Measurements from ENCODE around the gene TRIM34. TPM values are rescaled to one million over a fixed set of nuclear protein-coding genes. Genes with fewer than 3 reads are reported as not detected.
"Not testable (repeated sequence)": the region's sequence is repeated elsewhere in the genome, so short reads cannot be mapped to it uniquely, and the experiment has no call there.

Gene TRIM34
- polyA plus RNA-seq (ENCODE audit: insufficient read length): 4.1 TPM

GRCh38 chr11:5624489-5625279, at the start of gene TRIM34:
Gene TRIM34 (plus strand): TSS chr11:5625001. CDS start chr11:5632332, 7,331 bp downstream.
- DNase-seq: peak; percentile 79

DNA sequence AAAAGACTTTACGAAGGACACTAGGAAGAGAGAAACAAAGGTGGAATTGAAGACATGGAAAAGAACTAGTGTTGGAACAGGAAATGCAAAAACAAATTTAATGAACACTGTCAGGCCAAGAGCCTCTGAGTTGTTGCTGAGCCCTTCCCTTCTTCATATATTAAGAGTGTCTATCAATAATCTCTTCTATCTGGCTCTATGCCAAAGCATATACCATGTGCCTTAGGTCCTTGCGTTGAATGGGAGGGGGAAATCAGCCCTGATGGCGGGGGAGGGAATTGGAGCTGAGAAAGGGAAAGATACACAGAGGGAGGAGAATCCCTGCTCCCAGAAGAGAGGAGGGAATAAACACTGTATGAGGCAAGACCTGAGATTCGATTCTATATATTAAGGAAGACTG, 49.6 kb upstream of the TRIM34 start:
- DNase-seq: no peak

DNA sequence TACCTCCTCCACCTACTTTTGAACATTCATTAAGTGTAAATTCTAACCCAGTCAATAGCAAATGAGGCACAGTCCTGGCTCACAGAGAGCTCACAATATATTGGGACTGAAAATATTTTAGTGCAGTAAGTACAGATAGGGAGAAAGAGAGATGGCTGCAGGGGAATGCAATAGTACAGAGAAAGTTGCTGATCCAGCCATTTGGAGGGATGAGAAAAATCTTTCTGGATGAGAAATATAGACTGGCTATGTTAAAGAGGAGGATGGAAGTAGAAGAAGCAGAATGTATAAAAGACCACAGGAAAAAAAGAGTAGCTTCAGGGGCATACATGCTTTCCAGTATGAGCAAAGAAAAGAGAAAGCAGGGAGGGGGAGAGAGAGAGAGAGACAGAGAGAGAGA, 47.7 kb upstream of the TRIM34 start:
- no peak for DNase-seq

- no peak for DNase-seq
Measured at GRCh38 chr11:5580577-5580976, 44.2 kb upstream of the TRIM34 start, which contains the start of gene OR52B6. Gene OR52B6 (plus strand): TSS chr11:5580877. CDS start chr11:5580877, 0 bp downstream.

DNA sequence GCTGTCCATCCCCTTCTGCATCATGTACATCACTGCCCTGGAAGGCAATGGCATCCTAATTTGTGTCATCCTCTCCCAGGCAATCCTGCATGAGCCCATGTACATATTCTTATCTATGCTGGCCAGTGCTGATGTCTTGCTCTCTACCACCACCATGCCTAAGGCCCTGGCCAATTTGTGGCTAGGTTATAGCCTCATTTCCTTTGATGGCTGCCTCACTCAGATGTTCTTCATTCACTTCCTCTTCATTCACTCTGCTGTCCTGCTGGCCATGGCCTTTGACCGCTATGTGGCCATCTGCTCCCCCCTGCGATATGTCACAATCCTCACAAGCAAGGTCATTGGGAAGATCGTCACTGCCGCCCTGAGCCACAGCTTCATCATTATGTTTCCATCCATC, 43.8 kb upstream of the TRIM34 start:
- no peak for DNase-seq

GRCh38 chr11:5584458-5584857, 40.3 kb upstream of the TRIM34 start:
- DNase-seq: not testable (repeated sequence)

DNA sequence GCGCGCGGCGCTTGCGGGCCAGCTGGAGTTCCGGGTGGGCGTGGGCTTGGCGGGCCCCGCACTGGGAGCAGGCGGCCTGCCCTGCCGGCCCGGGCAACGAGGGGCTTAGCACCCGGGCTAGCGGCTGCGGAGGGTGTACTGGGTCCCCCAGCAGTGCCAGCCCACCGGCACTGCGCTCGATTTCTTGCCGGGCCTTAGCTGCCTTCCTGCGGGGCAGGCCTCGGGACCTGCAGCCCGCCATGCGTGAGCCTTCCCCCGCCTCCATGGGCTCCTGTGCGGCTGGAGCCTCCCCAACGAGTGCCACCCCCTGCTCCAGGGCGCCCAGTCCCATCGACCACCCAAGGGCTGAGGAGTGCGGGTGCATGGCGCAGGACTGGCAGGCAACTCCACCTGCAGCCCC, 34.9 kb upstream of the TRIM34 start:
- not testable (repeated sequence) for DNase-seq

DNA sequence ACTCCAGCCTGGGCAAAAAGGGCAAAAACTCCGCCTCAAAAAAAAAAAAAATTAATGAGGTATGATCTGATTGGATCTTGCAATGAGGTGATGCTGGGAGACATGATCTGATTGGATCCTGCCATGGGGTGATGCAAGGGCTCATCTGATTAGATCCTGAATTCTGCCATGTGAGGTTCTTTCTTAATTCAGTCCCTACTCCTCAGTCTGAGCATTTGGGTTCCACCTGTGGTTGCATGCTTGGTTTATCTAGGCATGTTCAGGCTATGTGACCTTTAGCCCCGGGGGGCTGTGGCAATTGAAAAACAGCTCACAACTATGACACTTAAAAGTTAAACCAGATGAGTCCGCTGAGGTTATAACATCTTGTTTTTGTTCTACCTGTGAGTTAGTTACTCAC, 33.2 kb upstream of the TRIM34 start:
- DNase-seq: no peak

DNA sequence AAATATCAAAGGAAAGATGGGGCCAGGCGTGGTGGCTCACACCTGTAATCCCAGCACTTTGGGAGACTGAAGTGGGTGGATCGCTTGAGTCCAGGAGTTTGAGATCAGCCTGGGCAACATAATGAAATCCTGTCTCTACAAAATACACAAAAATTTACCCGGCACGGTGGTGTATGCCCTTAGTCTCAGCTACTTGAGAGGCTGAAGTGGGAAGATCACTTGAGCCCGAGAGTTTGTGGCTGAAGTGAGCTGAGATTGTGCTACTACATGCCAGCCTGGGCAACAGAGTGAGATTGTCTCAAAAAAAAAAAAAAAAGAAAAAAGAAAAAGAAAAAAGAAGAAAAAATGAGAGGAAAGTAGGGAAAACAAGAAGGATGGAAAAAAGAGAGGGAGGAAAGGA, 32.2 kb upstream of the TRIM34 start:
- DNase-seq: no peak

GRCh38 chr11:5593146-5593545, 31.7 kb upstream of the TRIM34 start:
- no peak for DNase-seq

- peak; percentile 46 for DNase-seq
Measured at GRCh38 chr11:5596607-5597201, 28.1 kb upstream of the TRIM34 start, which contains the start of gene TRIM6. Gene TRIM6 (plus strand): TSS chr11:5596637. CDS start chr11:5596898, 261 bp downstream.

GRCh38 chr11:5597953-5598352, 26.8 kb upstream of the TRIM34 start:
- no peak for DNase-seq

DNA sequence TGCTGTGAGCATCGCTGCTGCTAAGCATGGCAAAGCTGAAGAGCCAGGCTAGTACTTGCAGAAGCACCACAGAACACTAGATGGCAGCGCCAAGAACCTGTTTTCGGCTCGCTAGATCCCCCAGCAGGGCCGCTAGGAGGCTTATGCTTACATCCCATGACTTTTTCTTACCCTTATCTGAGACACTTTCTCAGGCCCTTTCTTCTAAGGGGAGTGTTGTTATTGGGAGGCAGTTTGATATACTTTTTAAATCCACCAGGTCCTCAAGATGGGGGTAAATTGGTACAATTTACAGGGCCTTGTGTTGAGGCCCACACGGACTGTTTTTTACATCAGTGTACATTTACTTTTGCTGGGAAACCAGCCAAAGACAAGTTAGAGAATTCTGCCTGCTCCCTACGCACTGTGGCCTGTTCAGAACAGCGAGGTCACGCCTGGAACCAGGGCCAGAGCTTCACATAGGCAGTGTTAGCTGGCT, 24.4 kb upstream of the TRIM34 start:
- peak; percentile 56 for DNase-seq

GRCh38 chr11:5602791-5603190, 22.0 kb upstream of the TRIM34 start:
- not testable (repeated sequence) for DNase-seq

DNA sequence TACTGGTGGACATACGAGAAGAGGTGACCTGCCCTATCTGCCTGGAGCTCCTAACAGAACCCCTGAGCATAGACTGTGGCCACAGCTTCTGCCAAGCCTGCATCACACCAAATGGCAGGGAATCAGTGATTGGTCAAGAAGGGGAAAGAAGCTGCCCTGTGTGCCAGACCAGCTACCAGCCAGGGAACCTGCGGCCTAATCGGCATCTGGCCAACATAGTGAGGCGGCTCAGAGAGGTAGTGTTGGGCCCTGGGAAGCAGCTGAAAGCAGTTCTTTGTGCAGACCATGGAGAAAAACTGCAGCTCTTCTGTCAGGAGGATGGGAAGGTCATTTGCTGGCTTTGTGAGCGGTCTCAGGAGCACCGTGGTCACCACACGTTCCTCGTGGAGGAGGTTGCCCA, 21.5 kb upstream of the TRIM34 start:
- DNase-seq: no peak

DNA sequence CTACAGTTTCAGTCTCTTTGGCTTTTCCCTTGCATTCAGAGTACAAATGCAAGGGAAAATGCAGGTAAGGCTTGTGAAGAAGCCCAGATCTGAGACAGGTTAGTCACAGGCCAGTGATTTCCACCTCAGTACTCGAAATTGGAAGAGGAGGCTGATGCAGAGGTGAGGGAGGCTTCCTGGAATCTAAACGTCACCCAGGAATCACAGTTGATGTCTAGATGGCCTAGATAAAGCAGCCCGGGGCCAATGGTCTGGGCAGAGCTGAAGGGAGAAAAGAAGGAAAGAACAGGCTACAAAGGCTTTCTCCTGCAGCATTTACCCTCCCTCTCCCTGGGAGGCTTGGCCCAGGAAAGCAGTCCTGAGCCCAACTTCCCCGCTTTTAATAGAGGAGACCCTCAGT, 19.9 kb upstream of the TRIM34 start:
- no peak for DNase-seq

DNA sequence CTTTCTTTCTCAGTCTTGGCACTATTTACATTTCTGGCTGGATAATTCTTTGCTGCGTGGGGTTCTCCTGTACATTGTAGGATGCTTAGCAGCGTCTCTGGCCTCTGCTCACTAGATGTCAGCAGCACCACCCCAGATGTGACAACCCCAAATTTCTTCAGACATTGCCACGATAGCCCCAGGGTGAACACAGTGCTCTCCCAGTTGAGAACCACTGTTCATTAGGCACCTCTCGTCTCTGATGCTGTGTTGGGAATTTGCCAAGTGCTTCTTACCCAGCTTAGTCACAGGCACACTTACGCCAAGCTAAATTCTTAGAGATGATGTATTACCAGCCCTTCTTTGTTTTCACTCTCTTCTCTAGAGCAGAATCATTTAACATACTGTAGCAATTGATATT, 19.0 kb upstream of the TRIM34 start:
- no peak for DNase-seq

DNA sequence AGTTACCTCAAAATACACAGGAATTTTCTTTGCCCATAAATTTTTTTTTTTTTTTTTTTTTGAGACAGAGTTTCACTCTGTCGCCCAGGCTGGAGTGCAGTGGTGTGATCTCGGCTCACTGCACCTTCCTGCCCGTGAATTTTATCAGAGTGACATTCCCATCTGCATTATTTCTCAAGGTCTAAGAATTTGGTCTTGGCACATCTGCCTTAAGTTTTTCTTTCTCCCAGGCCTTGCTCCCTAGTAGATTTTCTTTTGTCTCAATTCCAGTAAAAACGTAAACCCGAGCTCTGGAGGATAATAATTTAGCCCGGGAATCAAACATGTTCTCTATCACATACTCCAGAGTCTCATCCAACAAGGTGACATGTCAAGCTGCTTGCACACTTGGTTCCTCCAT, 16.0 kb upstream of the TRIM34 start:
- no peak for DNase-seq

GRCh38 chr11:5610446-5610845, 14.4 kb upstream of the TRIM34 start:
- DNase-seq: no peak

DNA sequence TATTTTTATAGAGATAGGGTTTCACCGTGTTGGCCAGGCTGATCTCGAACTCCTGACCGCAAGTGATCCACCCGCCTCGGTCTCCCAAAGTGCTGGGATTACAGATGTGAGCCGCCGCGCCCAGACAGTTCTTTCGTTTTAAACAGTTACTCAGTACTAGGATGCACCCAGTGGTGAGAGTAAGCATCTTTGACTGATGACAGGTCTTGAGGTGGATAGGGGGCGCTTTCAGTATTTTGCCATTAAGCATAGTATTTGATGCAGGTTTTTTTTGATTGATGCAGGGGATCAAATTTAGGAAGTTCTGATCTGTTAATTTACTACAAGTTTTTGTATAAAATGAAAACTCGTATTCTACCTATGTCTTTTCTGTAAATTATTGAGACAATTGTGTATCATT, 13.2 kb upstream of the TRIM34 start:
- DNase-seq: no peak

DNA sequence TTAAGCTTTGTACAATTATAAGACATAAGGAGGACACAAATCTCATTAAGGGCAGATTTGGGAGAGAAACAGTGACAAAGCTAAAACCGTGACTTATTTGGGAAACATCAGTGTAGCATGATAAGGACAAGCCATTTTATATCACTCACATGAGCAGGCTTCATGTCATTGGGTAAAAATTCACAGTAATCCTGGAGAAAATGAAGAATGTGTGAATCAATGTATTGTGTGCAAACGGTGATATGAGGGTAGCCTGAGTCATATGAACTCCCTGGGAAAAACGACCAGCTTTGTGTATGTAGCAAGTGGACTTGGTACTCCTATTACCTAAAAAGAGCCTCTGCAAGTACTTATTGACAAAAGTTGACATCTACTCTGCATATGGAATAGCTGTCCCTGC, 6.0 kb upstream of the TRIM34 start:
- DNase-seq: no peak

DNA sequence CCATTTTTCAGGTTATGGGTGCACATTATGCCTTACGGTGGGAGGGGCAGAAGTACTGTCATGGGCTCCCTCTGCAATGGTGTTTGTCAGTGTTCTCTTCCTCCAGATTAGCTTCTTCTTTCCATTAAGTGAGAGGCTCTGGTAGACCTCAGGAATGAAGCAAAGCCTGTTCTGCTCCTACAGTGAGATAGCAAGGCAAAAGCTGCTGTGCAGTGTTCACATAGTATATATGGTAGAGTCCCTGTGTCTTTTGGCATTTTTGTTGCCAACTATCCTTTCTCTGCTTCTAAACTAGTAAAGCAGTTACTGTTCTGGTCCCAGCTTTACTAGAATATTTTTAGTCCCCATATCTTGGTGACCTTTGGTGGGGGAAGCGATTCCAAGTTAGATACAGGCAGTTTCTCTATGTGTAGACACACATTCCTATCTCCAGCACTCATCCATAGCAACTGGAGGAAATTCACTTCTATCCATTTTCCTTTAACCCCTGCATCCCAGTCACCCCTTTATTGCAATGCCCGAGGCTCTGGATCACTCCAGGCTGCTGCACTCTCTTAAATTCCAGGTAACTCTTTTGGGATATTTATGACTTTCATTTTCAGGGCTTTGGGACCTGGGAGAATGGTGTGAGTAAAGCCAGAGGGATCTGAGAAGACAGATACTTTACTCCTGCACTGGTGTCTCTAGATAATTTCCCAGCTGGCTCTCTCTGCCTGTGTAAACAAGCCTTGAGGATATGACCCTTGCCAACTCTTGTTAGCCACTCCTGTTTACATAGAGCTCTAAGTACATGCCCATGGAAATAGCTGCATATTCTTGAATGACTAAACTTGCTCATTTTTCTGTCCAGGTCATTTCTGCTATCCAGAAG, 3.9 kb upstream of the TRIM34 start:
- DNase-seq: no peak

DNA sequence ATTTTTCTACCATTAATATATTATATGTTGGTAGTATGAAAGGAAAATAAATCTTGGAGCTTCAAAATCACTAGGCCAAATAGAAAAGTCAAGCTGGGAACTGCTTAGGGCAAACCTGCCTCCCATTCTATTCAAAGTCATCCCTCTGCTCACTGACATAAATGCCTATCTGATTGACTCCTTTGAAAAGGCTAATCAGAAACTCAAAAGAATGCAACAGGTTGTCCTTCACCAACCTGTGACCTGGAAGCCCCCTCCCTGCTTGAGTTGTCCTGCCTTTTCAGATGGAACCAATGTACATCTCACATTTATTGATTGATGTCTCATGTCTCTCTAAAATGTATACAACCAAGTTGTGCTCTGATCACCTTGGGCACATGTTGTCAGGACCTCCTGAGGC, 3.2 kb upstream of the TRIM34 start:
- DNase-seq: no peak

Data from hindlimb muscle (tissue), 1 donor.